ENCODE data around the gene ERBB4. TPM values are rescaled to one million over a fixed set of nuclear protein-coding genes. Genes with fewer than 3 reads are reported as not detected.

The ERBB4 gene
- total and polyA plus RNA-seq, 2 of the 8 experiments (the other 6 are each of a cell fraction or from before 2014, with no cell fraction given), result 0.34 to 1.3 TPM

DNA sequence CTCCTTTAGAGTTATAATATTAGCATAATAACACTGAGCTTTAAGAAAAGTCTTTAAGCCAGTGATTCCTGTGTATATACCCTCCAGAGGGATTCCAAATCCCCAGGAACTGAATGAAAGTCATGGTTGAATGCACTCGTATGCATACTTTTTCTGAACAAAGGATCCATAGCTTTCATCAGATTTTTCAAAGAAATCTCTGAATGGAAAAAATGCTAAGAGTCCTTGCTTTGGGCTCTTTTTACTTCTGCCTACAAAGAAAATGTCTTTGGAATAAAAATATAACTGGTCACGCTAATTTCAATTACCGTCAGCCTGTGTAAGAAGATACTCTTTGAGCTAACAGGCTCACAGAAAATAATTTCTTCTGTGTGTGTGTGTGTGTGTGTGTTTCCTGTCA is 939.5 kb downstream of the ERBB4 start:
- Histone ChIP-seq H3K4ac (replicated peaks; ENCODE audit: insufficient read length, low read depth, low read length) (no peak overlapping the region), H3K9me3 (ENCODE audit: insufficient read depth in 2 of 2, low read depth in 1 of 2, low read length in 1 of 2) (no peaks in the 10 kb centered on the region), H3K27ac (ENCODE audit: low read depth, low read length) (no peak overlapping the region), H2BK120ac (replicated peaks; ENCODE audit: low read depth, low read length) (no peak overlapping the region), H4K5ac (ENCODE audit: insufficient read length, low read depth, low read length) (no peak overlapping the region), H3K23me2 (ENCODE audit: low read depth, low read length) (no peaks in the 10 kb centered on the region; the same call in 1 of the 2 replicates), H2AK5ac (ENCODE audit: low read depth, low read length) (no peak overlapping the region), H2BK12ac (ENCODE audit: low read depth, low read length) (no peak overlapping the region), H2AFZ (ENCODE audit: low read length) (no peak overlapping the region), H4K8ac (ENCODE audit: extremely low read depth, insufficient read depth, low read length) (no peak overlapping the region), H2BK15ac (ENCODE audit: low read length) (no peak overlapping the region), H3K27me3 (replicated peaks in 1 of 4; ENCODE audit: control insufficient read depth in 3 of 4, extremely low read depth in 1 of 4, insufficient read depth in 3 of 4, low read length in 3 of 4) (no peaks in the 10 kb centered on the region), H4K91ac (replicated peaks; ENCODE audit: insufficient read length, low read length) (no peak overlapping the region), H3K56ac (replicated peaks; ENCODE audit: insufficient read length, low read depth, low read length) (no peak overlapping the region), H3K23ac (ENCODE audit: insufficient read length) (no peak overlapping the region), H3K18ac (ENCODE audit: extremely low read depth, low read length) (no peak overlapping the region), H4K20me1 (replicated peaks in 1 of 2; ENCODE audit: control insufficient read depth in 1 of 2, insufficient read depth in 2 of 2, low read length in 2 of 2) (no peaks in the 10 kb centered on the region), H3K4me3 (ENCODE audit: extremely low read depth in 1 of 4, insufficient read depth in 2 of 4, low read depth in 3 of 4, low read length in 4 of 4) (no peak overlapping the region), H3K4me1 (replicated peaks in 1 of 4; ENCODE audit: control insufficient read depth in 3 of 4, insufficient read depth in 4 of 4, low read length in 3 of 4) (no peaks in the 10 kb centered on the region), H3K79me2 (ENCODE audit: control insufficient read depth in 1 of 2, insufficient read depth in 2 of 2, low read length in 2 of 2) (no peaks in the 10 kb centered on the region), H3K9ac (replicated peaks in 1 of 4; ENCODE audit: extremely low read depth in 1 of 4, low read depth in 3 of 4, low read length in 3 of 4) (no peak overlapping the region), H2BK20ac (ENCODE audit: low read length) (no peak overlapping the region), H3K79me1 (ENCODE audit: low read depth, low read length) (no peaks in the 10 kb centered on the region), H3K4me2 (ENCODE audit: insufficient read depth in 1 of 2, low read depth in 2 of 2, low read length in 2 of 2) (no peak overlapping the region), H3K14ac (ENCODE audit: insufficient read length) (no peak overlapping the region), H3K36me3 (ENCODE audit: control insufficient read depth in 2 of 4, insufficient read depth in 4 of 4, low read length in 3 of 4) (no peaks in the 10 kb centered on the region), H2BK5ac (ENCODE audit: low read depth, low read length) (no peak overlapping the region)
- no peak for FAIRE-seq
- DNase-seq (ENCODE audit: low read depth in 1 of 2, low spot score in 2 of 2), result no peak
- POLR2A ChIA-PET (ENCODE audit: partially characterized antibody), result no interaction called here
- WGBS, 2 experiments (ENCODE audit: extremely low coverage in 1 of 2, insufficient coverage in 1 of 2, insufficient read length in 1 of 2, insufficient replicate concordance in 2 of 2, low coverage in 1 of 2, low lambda C conversion rate in 2 of 2, missing lambda C conversion rate in 1 of 2), result 92% methylated on average over 3 of the region's 3 CpGs; no CpG with 5 or more reads in 1 of the 2 experiments
- TF ChIP-seq PHF8 (conservative IDR thresholded peaks at IDR 0.05; ENCODE audit: low read depth, low read length) (no peak), CREB1 (IDR thresholded peaks at IDR 0.05) (no peak), MAFK (IDR thresholded peaks at IDR 0.05; ENCODE audit: low read depth, low read length) (no peak), HDAC6 (IDR thresholded peaks at IDR 0.05; ENCODE audit: low read depth, low read length) (no peak)
- CTCF ChIA-PET (ENCODE audit: partially characterized antibody), result interaction anchor here (0.6 to 0.8 kb wide), 2 partner anchors 28 to 954 kb away, joined by 3 read pairs; no protein-coding TSS in a partner anchor
